IMR-90 (cell line): Measurements from ENCODE around the gene EMC8. TPM values are rescaled to one million over a fixed set of nuclear protein-coding genes. Genes with fewer than 3 reads are reported as not detected.

Experiments
- ATAC-seq: fragments of 200-7000 bp; cut with Tn5 transposase; 2 replicates; pipeline ENCODE4 v1.9.1; 2020; ENCODE audit warnings: low read depth, mild to moderate bottlenecking, moderate library complexity
- BruUV-seq: library from RNA; stranded (reverse); fragments of 400-500 nt; replicated peaks from 2 replicates; lab custom pipeline; 2021; lab: Mats Ljungman, UMichigan
- CTCF ChIA-PET: fragments of 300-600 bp; formaldehyde crosslinking; extraction: SDS; loops from one replicate; lab custom pipeline; 2021; ENCODE audit warnings: antibody characterized with exemption; lab: Yijun Ruan, JAX
- POLR2A ChIA-PET: fragments of 300-600 bp; sonication (Branson Sonifier 250); formaldehyde crosslinking; loops from one replicate; lab custom pipeline; 2022; ENCODE audit warnings: antibody characterized with exemption; ENCODE audit not compliant: unreplicated experiment; lab: Charles Lee
- DNase-seq: peaks from one replicate; pipeline ENCODE4 v3.0.0; 2013
- H2AFZ ChIP-seq: replicated peaks from 2 replicates; pipeline ENCODE3; 2013; ENCODE audit warnings: low read length, mild to moderate bottlenecking; ENCODE audit not compliant: poor library complexity
- H2AK5ac ChIP-seq: 2 replicates; pipeline ENCODE4 v1.6.1; 2013; ENCODE audit warnings: low read depth, low read length, inconsistent platforms
- H2AK9ac ChIP-seq: replicated peaks from 2 replicates; pipeline ENCODE3; 2013; ENCODE audit warnings: mild to moderate bottlenecking, low read depth, low read length, moderate library complexity; ENCODE audit not compliant: poor library complexity
- H2BK120ac ChIP-seq: 2 replicates; pipeline ENCODE4 v1.6.1; 2013; ENCODE audit warnings: low read depth, low read length, inconsistent platforms
- H2BK15ac ChIP-seq: 3 replicates; pipeline ENCODE4 v1.6.1; 2013; ENCODE audit warnings: low read depth, low read length, inconsistent platforms
- H2BK20ac ChIP-seq: 2 replicates; pipeline ENCODE4 v1.6.1; 2013; ENCODE audit warnings: low read depth, mild to moderate bottlenecking, inconsistent platforms, low read length, moderate library complexity
- H2BK5ac ChIP-seq: 2 replicates; pipeline ENCODE4 v1.6.1; 2013; ENCODE audit warnings: mild to moderate bottlenecking, low read depth, low read length, inconsistent platforms; ENCODE audit not compliant: poor library complexity, severe bottlenecking
- H3K14ac ChIP-seq: replicated peaks from 2 replicates; pipeline ENCODE4 v1.6.1; 2013; ENCODE audit warnings: low read depth, low read length, inconsistent platforms
- H3K18ac ChIP-seq: 2 replicates; pipeline ENCODE4 v1.6.1; 2013; ENCODE audit warnings: low read depth, low read length, control low read depth
- H3K23ac ChIP-seq: 2 replicates; pipeline ENCODE4 v1.6.1; 2013; ENCODE audit warnings: low read depth, low read length, inconsistent platforms
- H3K27ac ChIP-seq: 2 replicates; pipeline ENCODE4 v1.5.1; 2013; ENCODE audit warnings: mild to moderate bottlenecking, control low read depth, low read length; ENCODE audit not compliant: insufficient read depth
- H3K27me3 ChIP-seq: 2 replicates; pipeline ENCODE4 v1.6.1; 2013; ENCODE audit warnings: low read length; ENCODE audit not compliant: control insufficient read depth, insufficient read depth
- H3K36me3 ChIP-seq: 2 replicates; pipeline ENCODE4 v1.6.1; 2013; ENCODE audit warnings: low read length, mixed read lengths; ENCODE audit not compliant: control insufficient read depth, insufficient read depth
- H3K4ac ChIP-seq: 2 replicates; pipeline ENCODE4 v1.6.1; 2013; ENCODE audit warnings: low read depth, low read length, inconsistent platforms
- H3K4me1 ChIP-seq: 2 replicates; pipeline ENCODE4 v1.6.1; 2013; ENCODE audit warnings: low read length, mixed read lengths; ENCODE audit not compliant: control insufficient read depth, insufficient read depth
- H3K4me2 ChIP-seq: 2 replicates; pipeline ENCODE4 v1.6.1; 2013; ENCODE audit warnings: low read depth, mild to moderate bottlenecking, control low read depth, low read length, moderate library complexity
- H3K4me3 ChIP-seq: 2 replicates; pipeline ENCODE4 v1.5.1; 2013; ENCODE audit warnings: low read depth, mild to moderate bottlenecking, control low read depth, low read length, moderate library complexity; ENCODE audit not compliant: insufficient read depth
- H3K56ac ChIP-seq: 2 replicates; pipeline ENCODE4 v1.6.1; 2013; ENCODE audit warnings: low read length, inconsistent platforms; ENCODE audit not compliant: insufficient read depth; ENCODE audit errors: extremely low read depth
- H3K79me1 ChIP-seq, 2 experiments: 2 replicates each; pipeline ENCODE4 v1.6.1; 2013; ENCODE audit warnings: low read length in 2 of 2, inconsistent platforms in 1 of 2, low read depth in 1 of 2
- H3K9ac ChIP-seq: 2 replicates; pipeline ENCODE4 v1.6.1; 2013; ENCODE audit warnings: low read depth, low read length, control low read depth
- H3K9me1 ChIP-seq: 2 replicates; pipeline ENCODE4 v1.6.1; 2013; ENCODE audit warnings: low read length, inconsistent platforms; ENCODE audit not compliant: insufficient read depth
- H3K9me3 ChIP-seq: 2 replicates; pipeline ENCODE4 v1.6.1; 2013; ENCODE audit warnings: low read length; ENCODE audit not compliant: control insufficient read depth, insufficient read depth
- H4K20me1 ChIP-seq: 2 replicates; pipeline ENCODE4 v1.6.1; 2013; ENCODE audit warnings: low read length, inconsistent platforms; ENCODE audit not compliant: insufficient read depth
- H4K5ac ChIP-seq: 2 replicates; pipeline ENCODE4 v1.6.1; 2013; ENCODE audit warnings: mild to moderate bottlenecking, low read depth, low read length, control low read depth
- H4K8ac ChIP-seq, 2 experiments: 2 replicates each; pipeline ENCODE4 v1.6.1; 2013; ENCODE audit warnings: low read depth in 2 of 2, low read length in 2 of 2, control low read depth in 1 of 2, inconsistent platforms in 1 of 2
- H4K91ac ChIP-seq: 2 replicates; pipeline ENCODE4 v1.6.1; 2013; ENCODE audit warnings: low read depth, low read length, inconsistent platforms; ENCODE audit not compliant: insufficient read depth
- FOS ChIP-seq: fragments of 150-350 bp; IDR thresholded peaks from 2 replicates; pipeline ENCODE4 v1.6.1; 2016; ENCODE audit warnings: low read depth, low read length
- MAZ ChIP-seq: IDR thresholded peaks from 2 replicates; pipeline ENCODE4 v1.6.1; 2012; ENCODE audit warnings: low read depth, mild to moderate bottlenecking, low read length, improper control_type of control experiment, moderate library complexity, borderline replicate concordance
- RCOR1 ChIP-seq: IDR thresholded peaks from 2 replicates; pipeline ENCODE4 v1.6.1; 2012; ENCODE audit warnings: mild to moderate bottlenecking, low read length, improper control_type of control experiment; ENCODE audit not compliant: insufficient replicate concordance
- SMC3 ChIP-seq: fragments of 150-350 bp; IDR thresholded peaks from 2 replicates; pipeline ENCODE4 v1.6.1; 2016; ENCODE audit warnings: low read depth, mild to moderate bottlenecking, antibody characterized with exemption, low read length, moderate library complexity
- USF2 ChIP-seq: fragments of 150-350 bp; IDR thresholded peaks from 2 replicates; pipeline ENCODE4 v1.6.1; 2017; ENCODE audit warnings: mild to moderate bottlenecking, antibody characterized with exemption, low read length, low read depth
- WGBS, 2 experiments: methylation state at CpG; one replicate each; pipeline versions ENCODE4 v1.1.5 to v1.1.7; 2013; ENCODE audit warnings: missing lambda C conversion rate in 2 of 2; ENCODE audit not compliant: insufficient read length in 1 of 2; ENCODE audit errors: extremely low coverage in 2 of 2; 5-methylcytosine and 5-hydroxymethylcytosine counted together
- dilution Hi-C: fragments of 300-500 bp; cut with HindIII; formaldehyde crosslinking; loops from one replicate; pipeline ENCODE4 v1.14.3; 2018; ENCODE audit warnings: low sequenced_read_pairs; ENCODE audit not compliant: unreplicated experiment
- in situ Hi-C: fragments of 300-500 bp; cut with MboI; formaldehyde crosslinking; loops from 3 replicates; pipeline ENCODE4 v1.14.3; 2019; ENCODE audit warnings: low sequenced_read_pairs, inconsistent platforms, mixed read lengths
- intact Hi-C: fragments of 100-400 bp; cut with micrococcal nuclease; formaldehyde crosslinking; loops from 2 replicates; pipeline ENCODE4 v1.10.0; 2022
- polyA plus RNA-seq, 3 experiments: library from polyadenylated mRNA; depleted of rRNA; stranded (reverse); fragments of >200 nt; gene quantifications; 2 replicates each; pipeline ENCODE4 v1.2.3, GENCODE V29; 2012; ENCODE audit warnings: low replicate concordance in 1 of 3
- total RNA-seq: library from RNA; depleted of rRNA; stranded (reverse); fragments of >200 nt; gene quantifications from 2 replicates; pipeline ENCODE4 v1.2.3, GENCODE V29; 2012

The EMC8 gene
- total and polyA plus RNA-seq, 2 of the 4 experiments (the other 2 are of a cell fraction) = 23.7 to 48.9 TPM

GRCh38 chr16:85789773-85790172, 9.6 kb downstream of the EMC8 start:
- dilution Hi-C loops (no loop called here), intact Hi-C loops (no loop called here), in situ Hi-C loops (no loop called here)
- no peak overlapping the region for H3K4me3 ChIP-seq
- no peak overlapping the region for H2BK5ac ChIP-seq
- H2AFZ ChIP-seq = no peak overlapping the region
- BruUV-seq = no TSS peak
- H2BK15ac ChIP-seq = no peak overlapping the region
- no peak overlapping the region for H2BK20ac ChIP-seq
- no peak overlapping the region for H2BK120ac ChIP-seq
- no peak overlapping the region for H3K4me2 ChIP-seq
- no peaks in the 10 kb centered on the region for H3K9me3 ChIP-seq
- no peak overlapping the region for H3K9ac ChIP-seq
- H3K14ac ChIP-seq = no peak overlapping the region
- no peak overlapping the region for H4K8ac ChIP-seq
- no peak overlapping the region for H3K18ac ChIP-seq
- H2AK5ac ChIP-seq = no peak overlapping the region
- no peaks in the 10 kb centered on the region for H3K27me3 ChIP-seq
- no peak for ATAC-seq
- WGBS, 2 experiments = no CpG with 5 or more reads among the region's 6 CpGs
- H3K9me1 ChIP-seq = peaks cover 11% of the 10 kb centered on the region
- H4K5ac ChIP-seq = no peak overlapping the region
- H3K4me1 ChIP-seq = peaks cover 9% of the 10 kb centered on the region
- peaks cover 55 to 92% of the 10 kb centered on the region in 2 experiments for H3K79me1 ChIP-seq
- no peak overlapping the region for H3K4ac ChIP-seq
- peaks cover 41% of the 10 kb centered on the region for H3K36me3 ChIP-seq
- no peak overlapping the region for H3K56ac ChIP-seq
- no peak overlapping the region for H2AK9ac ChIP-seq
- no peak for DNase-seq
- no peak overlapping the region for H3K27ac ChIP-seq
- TF ChIP-seq RCOR1 = no peak
- no peak for TF ChIP-seq MAZ
- no peak for TF ChIP-seq SMC3
- no peak for TF ChIP-seq FOS
- TF ChIP-seq USF2 = no peak
- CTCF ChIA-PET = no interaction called here
- POLR2A ChIA-PET = no interaction called here
- peaks cover 80% of the 10 kb centered on the region for H4K20me1 ChIP-seq
- H3K23ac ChIP-seq = no peak overlapping the region
- no peak overlapping the region for H4K91ac ChIP-seq
